Common myeloid progenitor, CD34-positive (primary cell): ENCODE measurements around the gene TOP3A.

Experiments
- CTCF ChIA-PET: fragments of 350-600 bp; sonication (Branson Sonifier 250); formaldehyde crosslinking; loops from one replicate; lab custom pipeline; 2021; ENCODE audit warnings: antibody characterized with exemption; lab: Charles Lee
- POLR2A ChIA-PET: fragments of 350-600 bp; sonication (Branson Sonifier 250); formaldehyde crosslinking; loops from one replicate; lab custom pipeline; 2021; ENCODE audit warnings: antibody characterized with exemption; lab: Charles Lee
- DNase-seq, 3 donors: peaks; one replicate each; pipeline versions ENCODE4 v3.0.0 to v3.0.0-alpha.2; 2013
- H3K27ac ChIP-seq, 2 experiments: 1 replicate in 1 of 2; 2 replicates in 1 of 2; pipeline ENCODE4 v1.7.0; 2013; ENCODE audit warnings: inconsistent platforms in 2 of 2, low read length in 2 of 2, mild to moderate bottlenecking in 2 of 2, low read depth in 1 of 2, moderate library complexity in 1 of 2; ENCODE audit not compliant: severe bottlenecking in 2 of 2, insufficient read depth in 1 of 2, poor library complexity in 1 of 2
- H3K27me3 ChIP-seq, 5 experiments: replicated peaks in 2 of 5; 1 replicate in 3 of 5; 2 replicates in 2 of 5; pipeline versions ENCODE4 v1.6.1 to v1.7.0; 2013; ENCODE audit warnings: low read length in 4 of 5, mild to moderate bottlenecking in 2 of 5, moderate library complexity in 2 of 5, inconsistent platforms in 1 of 5; ENCODE audit not compliant: insufficient read depth in 5 of 5, control insufficient read depth in 4 of 5
- H3K36me3 ChIP-seq, 4 experiments: 1 replicate in 2 of 4; 2 replicates in 2 of 4; pipeline versions ENCODE4 v1.6.1 to v1.7.0; 2013; ENCODE audit warnings: low read length in 3 of 4, control low read depth in 1 of 4, mild to moderate bottlenecking in 1 of 4; ENCODE audit not compliant: control insufficient read depth in 4 of 4, insufficient read depth in 4 of 4
- H3K4me1 ChIP-seq, 4 experiments: 1 replicate in 3 of 4; 2 replicates in 1 of 4; pipeline versions ENCODE4 v1.6.1 to v1.7.1; 2013; ENCODE audit warnings: low read length in 3 of 4, mild to moderate bottlenecking in 3 of 4, control low read depth in 1 of 4, inconsistent platforms in 1 of 4, moderate library complexity in 1 of 4; ENCODE audit not compliant: control insufficient read depth in 4 of 4, insufficient read depth in 4 of 4; ENCODE audit errors: control extremely low read depth in 1 of 4
- H3K4me3 ChIP-seq, 7 experiments: 1 replicate in 4 of 7; 2 replicates in 3 of 7; pipeline versions ENCODE4 v1.5.1 to v1.7.0; 2013; ENCODE audit warnings: mild to moderate bottlenecking in 7 of 7, low read length in 6 of 7, moderate library complexity in 6 of 7, inconsistent platforms in 2 of 7, low read depth in 2 of 7, control low read depth in 1 of 7; ENCODE audit not compliant: insufficient read depth in 4 of 7, control insufficient read depth in 1 of 7; ENCODE audit errors: extremely low read depth in 1 of 7
- H3K9me3 ChIP-seq, 5 experiments: 1 replicate in 4 of 5; 2 replicates in 1 of 5; pipeline versions ENCODE4 v1.6.1 to v1.7.1; 2013; ENCODE audit warnings: low read length in 4 of 5, mild to moderate bottlenecking in 2 of 5, inconsistent platforms in 1 of 5, low read depth in 1 of 5, moderate library complexity in 1 of 5; ENCODE audit not compliant: control insufficient read depth in 4 of 5, insufficient read depth in 2 of 5; ENCODE audit errors: control extremely low read depth in 1 of 5
- WGBS: methylation state at CpG from one replicate; pipeline ENCODE4 v1.1.5; 2013; ENCODE audit not compliant: insufficient coverage; 5-methylcytosine and 5-hydroxymethylcytosine counted together

Gene TOP3A

GRCh38 chr17:18246109-18246725 lies 68.6 kb downstream of the TOP3A start:
- Histone ChIP-seq H3K36me3 (peaks cover 3 to 84% (median 58%) of the 10 kb centered on the region in 4 experiments), H3K4me1 (no peaks in the 10 kb centered on the region), H3K9me3 (no peaks in the 10 kb centered on the region), H3K27me3 (no peaks in the 10 kb centered on the region), H3K4me3 (no peak overlapping the region), H3K27ac (no peak overlapping the region)
- WGBS: 94% methylated on average over 19 of the region's 24 CpGs
- ChIA-PET POLR2A (interaction anchor here (0.6 kb wide), 1 partner anchor 10 kb away, joined by 3 read pairs; no protein-coding TSS in a partner anchor), CTCF (no interaction called here)
- no peak for DNase-seq

GRCh38 chr17:18245038-18245776 lies 69.6 kb downstream of the TOP3A start:
- Histone ChIP-seq H3K36me3 (peaks cover 3 to 81% (median 53%) of the 10 kb centered on the region in 4 experiments), H3K4me1 (no peaks in the 10 kb centered on the region), H3K27me3 (no peaks in the 10 kb centered on the region), H3K27ac (no peak overlapping the region), H3K4me3 (no peak overlapping the region), H3K9me3 (no peaks in the 10 kb centered on the region)
- CTCF ChIA-PET: no interaction called here
- POLR2A ChIA-PET: no interaction called here
- no peak for DNase-seq
- WGBS: 93% methylated on average over 21 of the region's 21 CpGs

GRCh38 chr17:18241229-18241871 lies 73.4 kb downstream of the TOP3A start:
- Histone ChIP-seq H3K9me3 (no peaks in the 10 kb centered on the region), H3K27me3 (no peaks in the 10 kb centered on the region), H3K36me3 (peaks cover 3 to 75% (median 36%) of the 10 kb centered on the region in 4 experiments), H3K4me1 (no peaks in the 10 kb centered on the region), H3K27ac (no peak overlapping the region), H3K4me3 (no peak overlapping the region)
- ChIA-PET CTCF (no interaction called here), POLR2A (no interaction called here)
- WGBS: 93% methylated on average over 28 of the region's 28 CpGs
- no peak for DNase-seq

GRCh38 chr17:18240449-18240848 lies 74.3 kb downstream of the TOP3A start:
- no peaks in the 10 kb centered on the region for H3K9me3 ChIP-seq
- H3K4me1 ChIP-seq: peaks cover 0 to 7% (median 0%) of the 10 kb centered on the region in 4 experiments
- peaks cover 2 to 73% (median 33%) of the 10 kb centered on the region in 4 experiments for H3K36me3 ChIP-seq
- no peak overlapping the region for H3K27ac ChIP-seq
- POLR2A ChIA-PET: no interaction called here
- WGBS: 94% methylated on average over 18 of the region's 19 CpGs
- H3K27me3 ChIP-seq: no peaks in the 10 kb centered on the region
- no peak overlapping the region for H3K4me3 ChIP-seq
- CTCF ChIA-PET: no interaction called here
- DNase-seq: no peak

GRCh38 chr17:18238299-18238698 lies 76.5 kb downstream of the TOP3A start:
- Histone ChIP-seq H3K9me3 (no peaks in the 10 kb centered on the region), H3K27ac (no peak overlapping the region), H3K4me1 (peaks cover 0 to 7% (median 0%) of the 10 kb centered on the region in 4 experiments), H3K4me3 (no peak overlapping the region), H3K27me3 (no peaks in the 10 kb centered on the region), H3K36me3 (peaks cover 2 to 79% (median 30%) of the 10 kb centered on the region in 4 experiments)
- DNase-seq: no peak
- ChIA-PET POLR2A (no interaction called here), CTCF (interaction anchor here (1.4 kb wide), 1 partner anchor 9 kb away, joined by 4 read pairs; no protein-coding TSS in a partner anchor)
- 99% methylated on average over 18 of the region's 18 CpGs for WGBS

GRCh38 chr17:18237461-18237860 lies 77.3 kb downstream of the TOP3A start:
- Histone ChIP-seq H3K9me3 (no peaks in the 10 kb centered on the region), H3K27me3 (no peaks in the 10 kb centered on the region), H3K36me3 (peaks cover 2 to 75% (median 27%) of the 10 kb centered on the region in 4 experiments), H3K27ac (no peak overlapping the region), H3K4me3 (no peak overlapping the region), H3K4me1 (peaks cover 0 to 7% (median 0%) of the 10 kb centered on the region in 4 experiments)
- 97% methylated on average over 18 of the region's 20 CpGs for WGBS
- ChIA-PET POLR2A (no interaction called here), CTCF (interaction anchor here (1.4 kb wide), 1 partner anchor 10 kb away, joined by 4 read pairs; no protein-coding TSS in a partner anchor)
- DNase-seq: no peak
